HepG2 (cell line): ENCODE results near the gene GLUD1. TPM values are rescaled to one million over a fixed set of nuclear protein-coding genes. Genes with fewer than 3 reads are reported as not detected.
A peak's percentile ranks its signal among the peaks of the same experiment; 100 is the strongest.

Source experiments
- ATAC-seq: fragments of 200-7000 bp; cut with Tn5 transposase; 3 replicates; pipeline ENCODE4 v1.9.1; 2020; ENCODE audit warnings: mild to moderate bottlenecking, moderate library complexity
- BruUV-seq: library from RNA; stranded (reverse); fragments of 400-500 nt; replicated peaks from 2 replicates; lab custom pipeline; 2021; lab: Mats Ljungman, UMichigan
- CTCF ChIA-PET: fragments of 300-600 bp; formaldehyde crosslinking; extraction: SDS; loops from one replicate; lab custom pipeline; 2021; ENCODE audit warnings: low total read pairs, inconsistent platforms, low intra/inter-chr PET ratio; lab: Yijun Ruan, JAX
- POLR2A ChIA-PET: fragments of 350-600 bp; sonication (Branson Sonifier 250); formaldehyde crosslinking; loops from one replicate; lab custom pipeline; 2020; ENCODE audit warnings: antibody characterized with exemption, inconsistent platforms; lab: Yijun Ruan, JAX
- DNase-seq: peaks from one replicate; pipeline ENCODE4 v3.0.0-alpha.2; 2015; ENCODE audit warnings: low spot score
- FAIRE-seq: peaks from 3 replicates; lab custom pipeline; 2011; peaks lifted over from hg19 to GRCh38; lab: Jason Lieb, UNC
- H2AFZ ChIP-seq: one replicate; pipeline ENCODE4 v1.6.1; 2011; ENCODE audit warnings: low read length, inconsistent platforms
- H3K27ac ChIP-seq: fragments of 300-600 bp; 3 replicates; pipeline ENCODE4 v1.8.0; 2011; ENCODE audit warnings: mixed run types, mild to moderate bottlenecking, mixed read lengths, low read length, inconsistent platforms; ENCODE audit not compliant: insufficient read depth; ENCODE audit errors: extremely low read length
- H3K27me3 ChIP-seq, 2 experiments: fragments of 200-600 bp in 1 of 2; 2 replicates in 1 of 2; 3 replicates in 1 of 2; pipeline versions ENCODE4 v1.6.0 to v1.8.0; 2011; ENCODE audit warnings: low read length in 2 of 2, mild to moderate bottlenecking in 2 of 2, moderate library complexity in 2 of 2, inconsistent platforms in 1 of 2; ENCODE audit not compliant: insufficient read depth in 2 of 2, control insufficient read depth in 1 of 2
- H3K36me3 ChIP-seq, 2 experiments: fragments of 200-600 bp in 1 of 2; replicated peaks in 1 of 2; 2 replicates in 1 of 2; 3 replicates in 1 of 2; pipeline versions ENCODE4 v1.5.1 to v1.8.0; 2011; ENCODE audit warnings: low read length in 2 of 2, inconsistent platforms in 1 of 2; ENCODE audit not compliant: insufficient read depth in 2 of 2, control insufficient read depth in 1 of 2
- H3K4me1 ChIP-seq: 2 replicates; pipeline ENCODE4 v1.5.1; 2012; ENCODE audit warnings: low read length, inconsistent platforms; ENCODE audit not compliant: insufficient read depth
- H3K4me2 ChIP-seq: 2 replicates; pipeline ENCODE4 v1.6.0; 2011; ENCODE audit warnings: low read depth, low read length, inconsistent platforms
- H3K4me3 ChIP-seq, 3 experiments: fragments of 200-600 bp in 1 of 3; sonication (generic), shearing (Covaris generic) in 1 of 3; replicated peaks in 1 of 3; 2 replicates each; pipeline ENCODE4 v1.5.1; 2011 to 2016; ENCODE audit warnings: low read length in 3 of 3, inconsistent platforms in 2 of 3, low read depth in 2 of 3, mild to moderate bottlenecking in 2 of 3, control low read depth in 1 of 3, mixed read lengths in 1 of 3; ENCODE audit not compliant: insufficient read depth in 1 of 3
- H3K79me2 ChIP-seq: one replicate; pipeline ENCODE4 v1.6.1; 2011; ENCODE audit warnings: low read length, inconsistent platforms; ENCODE audit not compliant: insufficient read depth
- H3K9ac ChIP-seq: 2 replicates; pipeline ENCODE4 v1.6.0; 2011; ENCODE audit warnings: mild to moderate bottlenecking, low read depth, low read length, inconsistent platforms; ENCODE audit not compliant: insufficient read depth
- H3K9me3 ChIP-seq: 2 replicates; pipeline ENCODE4 v1.5.1; 2012; ENCODE audit warnings: mild to moderate bottlenecking, low read length
- H4K20me1 ChIP-seq: 2 replicates; pipeline ENCODE4 v1.6.0; 2011; ENCODE audit warnings: inconsistent platforms, mild to moderate bottlenecking, low read length, moderate library complexity; ENCODE audit not compliant: insufficient read depth
- DDIT3 ChIP-seq: sonication (generic); formaldehyde crosslinking; IDR thresholded peaks from 2 replicates; pipeline ENCODE4 v1.4.0; 2020; ENCODE audit warnings: mild to moderate bottlenecking, missing genetic modification reagents
- HNF1A ChIP-seq, 2 experiments: sonication (generic) in 1 of 2; formaldehyde crosslinking in 1 of 2; IDR thresholded peaks; 2 replicates each; pipeline versions ENCODE4 v1.4.0 to v1.6.1; 2016 to 2020; ENCODE audit warnings: borderline replicate concordance in 1 of 2, low read depth in 1 of 2, mild to moderate bottlenecking in 1 of 2, missing genetic modification reagents in 1 of 2
- HOXA5 ChIP-seq: sonication (generic); formaldehyde crosslinking; IDR thresholded peaks from 2 replicates; pipeline ENCODE4 v1.4.0; 2020; ENCODE audit warnings: missing genetic modification reagents
- MYPOP ChIP-seq: sonication (generic); formaldehyde crosslinking; IDR thresholded peaks from 2 replicates; pipeline ENCODE4 v1.8.1; 2023; ENCODE audit warnings: mild to moderate bottlenecking, moderate library complexity, missing genetic modification reagents
- NFKBIZ ChIP-seq: IDR thresholded peaks from 2 replicates; pipeline ENCODE4 v1.6.1; 2018; ENCODE audit warnings: missing genetic modification reagents, missing compliant biosample characterization
- NFYC ChIP-seq: IDR thresholded peaks from 2 replicates; pipeline ENCODE4 v1.6.1; 2016; ENCODE audit warnings: missing genetic modification reagents, missing compliant biosample characterization
- POLR2G ChIP-seq: fragments of 200-400 bp; formaldehyde crosslinking; IDR thresholded peaks from 2 replicates; pipeline ENCODE4 v1.6.1; 2018; ENCODE audit warnings: mild to moderate bottlenecking, low read depth, low read length, moderate library complexity
- RBFOX2 ChIP-seq: fragments of 200-400 bp; formaldehyde crosslinking; IDR thresholded peaks from 2 replicates; pipeline ENCODE4 v1.6.1; 2017; ENCODE audit warnings: low read depth, mild to moderate bottlenecking, low read length
- RBM22 ChIP-seq: fragments of 200-400 bp; formaldehyde crosslinking; optimal IDR thresholded peaks from 2 replicates; pipeline ENCODE3; 2017; ENCODE audit warnings: mild to moderate bottlenecking, low read length, moderate library complexity
- ZNF121 ChIP-seq: sonication (generic); formaldehyde crosslinking; IDR thresholded peaks from 2 replicates; pipeline ENCODE4 v1.5.0; 2020; ENCODE audit warnings: mild to moderate bottlenecking, missing genetic modification reagents
- WGBS: methylation state at CpG from one replicate; pipeline ENCODE4 v1.1.6; 2017; ENCODE audit warnings: low lambda C conversion rate; 5-methylcytosine and 5-hydroxymethylcytosine counted together
- in situ Hi-C: cut with HindIII; loops from 2 replicates; pipeline ENCODE4 v1.10.0; 2017; ENCODE audit warnings: low pct_unique_long_range_greater_than_20kb; ENCODE audit not compliant: extremely low pct_ligation_motif_present
- intact Hi-C: fragments of 100-400 bp; cut with micrococcal nuclease; formaldehyde crosslinking; loops from one replicate; pipeline ENCODE4 v1.10.0; 2022; ENCODE audit not compliant: unreplicated experiment
- polyA plus RNA-seq, 8 experiments: library from polyadenylated mRNA; depleted of rRNA in 3 of 8; stranded (reverse) in 7 of 8; unstranded in 1 of 8; fragments of >200 nt; fragmentation: Illumina TruSeq in 4 of 8; extraction: Trizol in 4 of 8; gene quantifications; 2 replicates each; pipeline versions ENCODE4 v1.2.1 to v1.2.3, GENCODE V29; 2011 to 2016; ENCODE audit warnings: low read depth in 4 of 8, missing spikeins in 1 of 8, mixed read lengths in 1 of 8; ENCODE audit not compliant: insufficient read depth in 1 of 8
- total RNA-seq, 5 experiments: library from RNA; depleted of rRNA; stranded (reverse); fragments of >200 nt; fragmentation: Illumina TruSeq; extraction: Trizol; gene quantifications; 2 replicates each; pipeline ENCODE4 v1.2.3, GENCODE V29; 2016; ENCODE audit warnings: low read depth in 1 of 5

GLUD1 gene
- total and polyA plus RNA-seq, 2 of the 13 experiments (the other 11 are each of a cell fraction or from before 2014, with no cell fraction given), result 301 to 798 TPM

GRCh38 chr10:87045434-87045938 is 49.2 kb downstream of the GLUD1 start:
- H3K36me3 ChIP-seq, result peaks cover 7 to 26% of the 10 kb centered on the region in 2 experiments

More at GRCh38 chr10:87045434-87045938, 49.2 kb downstream of the GLUD1 start:
- no peak overlapping the region for H2AFZ ChIP-seq
- 97% methylated on average over 5 of the region's 6 CpGs for WGBS
- H3K4me3 ChIP-seq, result no peak overlapping the region
- CTCF ChIA-PET, result no interaction called here
- BruUV-seq, result no TSS peak
- DNase-seq, result no peak
- H3K27me3 ChIP-seq, result no peaks in the 10 kb centered on the region
- in situ Hi-C loops, result no loop called here
- no peaks in the 10 kb centered on the region for H4K20me1 ChIP-seq
- no peak for FAIRE-seq
- no peaks in the 10 kb centered on the region for H3K79me2 ChIP-seq
- TF ChIP-seq RBM22 (peak; percentile 92), HOXA5 (CRISPR knock-in tag) (no peak), MYPOP (CRISPR knock-in tag) (no peak), RBFOX2 (no peak), POLR2G (peak; percentile 33; the same call in 1 of the 2 replicates), NFKBIZ (CRISPR knock-in tag) (no peak), NFYC (CRISPR knock-in tag) (no peak), HNF1A (IDR thresholded peaks at IDR 0.05; ENCODE audit: low read depth) (no peak), HNF1A (CRISPR knock-in tag; IDR thresholded peaks at IDR 0.05; ENCODE audit: borderline replicate concordance) (no peak), ZNF121 (CRISPR knock-in tag) (peak; percentile 91), DDIT3 (CRISPR knock-in tag) (no peak)
- TF ChIP-seq, all 625 proteins: peak for 3
- POLR2A ChIA-PET, result no interaction called here
- ATAC-seq, result peak; percentile 8
- no peak overlapping the region for H3K4me2 ChIP-seq
- H3K9ac ChIP-seq, result no peak overlapping the region
- intact Hi-C loops, result no loop called here
- H3K9me3 ChIP-seq, result no peaks in the 10 kb centered on the region
- H3K4me1 ChIP-seq, result peaks cover 6% of the 10 kb centered on the region; the same call in 1 of the 2 replicates
- H3K27ac ChIP-seq, result no peak overlapping the region
